Measurements from ENCODE around the gene RPS23. TPM values are rescaled to one million over a fixed set of nuclear protein-coding genes. Genes with fewer than 3 reads are reported as not detected.

RPS23 gene
- total RNA-seq, 1 donor from 2014 or later = 2,350 TPM

GRCh38 chr5:82295144-82295543 is 17.0 kb upstream of the RPS23 start:
- Mint-ChIP-seq H3K27me3 (ENCODE audit: unreplicated experiment) (peaks cover 4% of the 10 kb centered on the region), H3K9me3 (ENCODE audit: unreplicated experiment) (no peaks in the 10 kb centered on the region), H3K4me3 (ENCODE audit: unreplicated experiment) (no peak overlapping the region), H3K27ac (ENCODE audit: unreplicated experiment) (no peak overlapping the region), H3K4me1 (ENCODE audit: unreplicated experiment) (peaks cover 11% of the 10 kb centered on the region), H3K36me3 (ENCODE audit: low read depth, unreplicated experiment) (no peaks in the 10 kb centered on the region)
- no peak for DNase-seq (ENCODE audit: low spot score)
- TF ChIP-seq, protein P1, sequence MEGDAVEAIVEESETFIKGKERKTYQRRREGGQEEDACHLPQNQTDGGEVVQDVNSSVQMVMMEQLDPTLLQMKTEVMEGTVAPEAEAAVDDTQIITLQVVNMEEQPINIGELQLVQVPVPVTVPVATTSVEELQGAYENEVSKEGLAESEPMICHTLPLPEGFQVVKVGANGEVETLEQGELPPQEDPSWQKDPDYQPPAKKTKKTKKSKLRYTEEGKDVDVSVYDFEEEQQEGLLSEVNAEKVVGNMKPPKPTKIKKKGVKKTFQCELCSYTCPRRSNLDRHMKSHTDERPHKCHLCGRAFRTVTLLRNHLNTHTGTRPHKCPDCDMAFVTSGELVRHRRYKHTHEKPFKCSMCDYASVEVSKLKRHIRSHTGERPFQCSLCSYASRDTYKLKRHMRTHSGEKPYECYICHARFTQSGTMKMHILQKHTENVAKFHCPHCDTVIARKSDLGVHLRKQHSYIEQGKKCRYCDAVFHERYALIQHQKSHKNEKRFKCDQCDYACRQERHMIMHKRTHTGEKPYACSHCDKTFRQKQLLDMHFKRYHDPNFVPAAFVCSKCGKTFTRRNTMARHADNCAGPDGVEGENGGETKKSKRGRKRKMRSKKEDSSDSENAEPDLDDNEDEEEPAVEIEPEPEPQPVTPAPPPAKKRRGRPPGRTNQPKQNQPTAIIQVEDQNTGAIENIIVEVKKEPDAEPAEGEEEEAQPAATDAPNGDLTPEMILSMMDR (IDR thresholded peaks at IDR 0.05; ENCODE audit: unreplicated experiment) = no peak

DNA sequence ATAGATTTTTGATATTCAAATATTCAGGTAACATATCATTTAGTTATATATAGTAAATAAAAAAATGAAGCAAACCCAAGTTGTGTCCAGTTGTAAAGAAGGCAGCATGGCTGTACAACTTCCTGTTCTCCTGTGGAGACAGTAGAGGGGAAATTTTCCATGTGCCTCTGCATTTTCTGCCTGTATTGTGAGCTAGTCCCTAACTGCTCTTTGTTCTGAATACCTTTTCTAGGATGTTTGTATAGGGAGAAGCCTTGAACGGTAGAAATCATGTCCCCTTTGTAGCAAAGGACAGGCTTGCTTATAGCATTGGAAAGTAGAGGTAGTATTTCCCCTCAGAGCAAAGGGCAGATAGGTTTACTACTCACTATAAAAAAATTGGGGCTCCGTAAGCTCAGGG is 13.3 kb upstream of the RPS23 start:
- no peak overlapping the region for H3K27ac Mint-ChIP-seq (ENCODE audit: unreplicated experiment)
- TF ChIP-seq, protein P1 (IDR thresholded peaks at IDR 0.05; ENCODE audit: unreplicated experiment) = no peak
- peaks cover 3% of the 10 kb centered on the region for H3K27me3 Mint-ChIP-seq (ENCODE audit: unreplicated experiment)
- DNase-seq (ENCODE audit: low spot score) = no peak
- H3K9me3 Mint-ChIP-seq (ENCODE audit: unreplicated experiment) = no peaks in the 10 kb centered on the region
- H3K4me3 Mint-ChIP-seq (ENCODE audit: unreplicated experiment) = no peak overlapping the region
- H3K4me1 Mint-ChIP-seq (ENCODE audit: unreplicated experiment) = peaks cover 11% of the 10 kb centered on the region
- H3K36me3 Mint-ChIP-seq (ENCODE audit: low read depth, unreplicated experiment) = no peaks in the 10 kb centered on the region

- peaks cover 11% of the 10 kb centered on the region for H3K4me1 Mint-ChIP-seq (ENCODE audit: unreplicated experiment)
- DNase-seq (ENCODE audit: low spot score) = no peak
- no peak overlapping the region for H3K4me3 Mint-ChIP-seq (ENCODE audit: unreplicated experiment)
- TF ChIP-seq, protein P1 (IDR thresholded peaks at IDR 0.05; ENCODE audit: unreplicated experiment) = no peak
- H3K27me3 Mint-ChIP-seq (ENCODE audit: unreplicated experiment) = peaks cover 3% of the 10 kb centered on the region
- no peaks in the 10 kb centered on the region for H3K36me3 Mint-ChIP-seq (ENCODE audit: low read depth, unreplicated experiment)
- no peak overlapping the region for H3K27ac Mint-ChIP-seq (ENCODE audit: unreplicated experiment)
- no peaks in the 10 kb centered on the region for H3K9me3 Mint-ChIP-seq (ENCODE audit: unreplicated experiment)
Observed at GRCh38 chr5:82290908-82291307, 12.8 kb upstream of the RPS23 start.

DNA sequence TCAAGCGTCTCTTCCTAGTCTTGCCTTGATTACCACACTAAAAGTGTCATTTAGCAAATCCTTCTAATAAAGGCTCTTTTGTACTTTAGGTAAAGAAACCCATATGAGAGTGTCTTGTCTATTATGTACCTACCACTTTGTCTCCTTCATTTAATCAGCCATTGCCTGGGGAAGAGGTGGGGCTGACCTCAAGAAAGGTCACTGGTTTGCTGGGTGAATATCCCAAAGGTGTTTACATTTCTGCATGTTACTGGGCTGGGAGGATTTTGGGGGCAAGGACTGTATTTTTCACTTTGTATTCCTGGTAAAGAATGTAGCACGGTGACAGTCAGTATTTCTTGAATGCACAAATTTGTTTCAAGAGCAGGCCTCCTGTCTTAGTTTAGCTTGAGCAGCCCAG is 11.9 kb upstream of the RPS23 start:
- Mint-ChIP-seq H3K36me3 (ENCODE audit: low read depth, unreplicated experiment) (no peaks in the 10 kb centered on the region), H3K27me3 (ENCODE audit: unreplicated experiment) (peaks cover 3% of the 10 kb centered on the region), H3K27ac (ENCODE audit: unreplicated experiment) (no peak overlapping the region), H3K9me3 (ENCODE audit: unreplicated experiment) (no peaks in the 10 kb centered on the region), H3K4me1 (ENCODE audit: unreplicated experiment) (peaks cover 11% of the 10 kb centered on the region), H3K4me3 (ENCODE audit: unreplicated experiment) (no peak overlapping the region)
- DNase-seq (ENCODE audit: low spot score) = no peak
- TF ChIP-seq, protein P1 (IDR thresholded peaks at IDR 0.05; ENCODE audit: unreplicated experiment) = no peak

- TF ChIP-seq, protein P1 (IDR thresholded peaks at IDR 0.05; ENCODE audit: unreplicated experiment) = no peak
- H3K4me1 Mint-ChIP-seq (ENCODE audit: unreplicated experiment) = peaks cover 2% of the 10 kb centered on the region
- H3K36me3 Mint-ChIP-seq (ENCODE audit: low read depth, unreplicated experiment) = no peaks in the 10 kb centered on the region
- no peaks in the 10 kb centered on the region for H3K9me3 Mint-ChIP-seq (ENCODE audit: unreplicated experiment)
- no peak overlapping the region for H3K27ac Mint-ChIP-seq (ENCODE audit: unreplicated experiment)
- DNase-seq (ENCODE audit: low spot score) = no peak
- no peak overlapping the region for H3K4me3 Mint-ChIP-seq (ENCODE audit: unreplicated experiment)
- H3K27me3 Mint-ChIP-seq (ENCODE audit: unreplicated experiment) = no peaks in the 10 kb centered on the region
Observed at GRCh38 chr5:82287625-82288024, 9.5 kb upstream of the RPS23 start.
